HCT116 (cell line): ENCODE data around the gene C5orf63. TPM values are rescaled to one million over a fixed set of nuclear protein-coding genes. Genes with fewer than 3 reads are reported as not detected.

Experiments
- ATAC-seq: fragments of 200-7000 bp; cut with Tn5 transposase; 2 replicates; pipeline ENCODE4 v1.9.1; 2020; ENCODE audit warnings: mild to moderate bottlenecking, moderate library complexity
- BruUV-seq: library from RNA; stranded (reverse); fragments of 400-500 nt; replicated peaks from 2 replicates; lab custom pipeline; 2021; lab: Mats Ljungman, UMichigan
- CTCF ChIA-PET: fragments of 300-600 bp; sonication (Branson Sonifier 250); formaldehyde crosslinking; loops from one replicate; lab custom pipeline; 2021; ENCODE audit warnings: antibody characterized with exemption; lab: Charles Lee
- POLR2A ChIA-PET: fragments of 300-600, 350-600 bp; sonication (Branson Sonifier 250); formaldehyde crosslinking; loops from one replicate; lab custom pipeline; 2021; ENCODE audit warnings: antibody characterized with exemption; lab: Charles Lee
- RAD21 ChIA-PET, 2 experiments: fragments of 300-600 bp; sonication (Branson Sonifier 250); formaldehyde crosslinking; loops; one replicate each; lab custom pipeline; 2023; ENCODE audit warnings: low total read pairs in 2 of 2; ENCODE audit not compliant: uncharacterized antibody in 2 of 2, unreplicated experiment in 2 of 2, low non-redundant PET in 1 of 2; lab: Charles Lee
- DNase-seq: peaks from one replicate; pipeline ENCODE4 v3.0.0-alpha.2; 2010; ENCODE audit warnings: low read depth, low spot score
- H2AFZ ChIP-seq: fragments of 200-600 bp; shearing (Covaris generic), sonication (generic); 2 replicates; pipeline ENCODE4 v1.6.1; 2017; ENCODE audit warnings: low read depth, mixed run types, mixed read lengths, antibody characterized with exemption, low read length; ENCODE audit not compliant: poor library complexity, severe bottlenecking
- H3K27ac ChIP-seq: 2 replicates; pipeline ENCODE4 v1.5.1; 2012; ENCODE audit warnings: low read depth, low read length
- H3K27me3 ChIP-seq: fragments of 200-600 bp; sonication (generic); 2 replicates; pipeline ENCODE4 v1.6.1; 2016; ENCODE audit warnings: mixed run types, low read length, mixed read lengths; ENCODE audit not compliant: insufficient read depth
- H3K36me3 ChIP-seq, 2 experiments: fragments of 200-500 bp in 1 of 2; fragments of 200-600 bp in 1 of 2; sonication (Bioruptor generic) in 1 of 2; sonication (generic) in 1 of 2; 2 replicates each; pipeline versions ENCODE4 v1.5.1 to v1.6.1; 2014 to 2016; ENCODE audit warnings: low read length in 2 of 2, inconsistent platforms in 1 of 2, mixed read lengths in 1 of 2, mixed run types in 1 of 2; ENCODE audit not compliant: insufficient read depth in 2 of 2, control insufficient read depth in 1 of 2
- H3K4me1 ChIP-seq, 2 experiments: fragments of 200-600 bp in 1 of 2; sonication (generic) in 1 of 2; 2 replicates each; pipeline versions ENCODE4 v1.5.1 to v1.6.1; 2012 to 2017; ENCODE audit warnings: low read length in 2 of 2, inconsistent platforms in 1 of 2, mild to moderate bottlenecking in 1 of 2, mixed read lengths in 1 of 2, mixed run types in 1 of 2, moderate library complexity in 1 of 2; ENCODE audit not compliant: insufficient read depth in 2 of 2, control insufficient read depth in 1 of 2
- H3K4me2 ChIP-seq: fragments of 200-600 bp; sonication (generic); 2 replicates; pipeline ENCODE4 v1.6.1; 2017; ENCODE audit warnings: mixed run types, low read length, mixed read lengths
- H3K4me3 ChIP-seq, 2 experiments: fragments of 200-600 bp in 1 of 2; sonication (generic) in 1 of 2; replicated peaks in 1 of 2; 2 replicates each; pipeline ENCODE4 v1.5.1; 2011 to 2016; ENCODE audit warnings: low read length in 2 of 2, control low read depth in 1 of 2, low read depth in 1 of 2, mild to moderate bottlenecking in 1 of 2, mixed read lengths in 1 of 2, mixed run types in 1 of 2
- H3K79me2 ChIP-seq: fragments of 200-600 bp; sonication (generic); 2 replicates; pipeline ENCODE4 v1.6.1; 2017; ENCODE audit warnings: mild to moderate bottlenecking, mixed run types, low read length, moderate library complexity, mixed read lengths; ENCODE audit not compliant: insufficient read depth
- H3K9ac ChIP-seq: fragments of 200-600 bp; sonication (generic); 2 replicates; pipeline ENCODE4 v1.6.1; 2016; ENCODE audit warnings: low read length, mixed read lengths
- H3K9me2 ChIP-seq: fragments of 200-600 bp; sonication (generic), shearing (Covaris generic); 2 replicates; pipeline ENCODE4 v1.6.1; 2017; ENCODE audit warnings: mixed run types, mild to moderate bottlenecking, moderate library complexity; ENCODE audit not compliant: insufficient read depth
- H3K9me3 ChIP-seq, 2 experiments: fragments of 200-500 bp in 1 of 2; fragments of 200-600 bp in 1 of 2; sonication (Bioruptor generic) in 1 of 2; sonication (generic) in 1 of 2; 2 replicates each; pipeline ENCODE4 v1.6.1; 2014 to 2017; ENCODE audit warnings: low read length in 2 of 2, mixed read lengths in 2 of 2, inconsistent platforms in 1 of 2, low read depth in 1 of 2, mild to moderate bottlenecking in 1 of 2, mixed run types in 1 of 2, moderate library complexity in 1 of 2; ENCODE audit not compliant: control insufficient read depth in 1 of 2, insufficient read depth in 1 of 2
- H4K20me1 ChIP-seq: fragments of 200-600 bp; sonication (generic), shearing (Covaris generic); 2 replicates; pipeline ENCODE4 v1.6.1; 2017; ENCODE audit warnings: mixed run types, mild to moderate bottlenecking, moderate library complexity; ENCODE audit not compliant: insufficient read depth
- TCF7L2 ChIP-seq: IDR thresholded peaks from 2 replicates; pipeline ENCODE4 v1.7.0; 2011; ENCODE audit warnings: borderline replicate concordance, inconsistent platforms; ENCODE audit not compliant: insufficient read depth, insufficient read length; ENCODE audit errors: extremely low read depth
- YY1 ChIP-seq: IDR thresholded peaks from 2 replicates; pipeline ENCODE4 v1.6.1; 2011; ENCODE audit warnings: low read length, low read depth, moderate library complexity, mild to moderate bottlenecking; ENCODE audit not compliant: insufficient replicate concordance; ENCODE audit errors: extremely low read depth
- ZBTB33 ChIP-seq: IDR thresholded peaks from 2 replicates; pipeline ENCODE4 v1.6.1; 2011; ENCODE audit warnings: mild to moderate bottlenecking, low read length, moderate library complexity; ENCODE audit not compliant: insufficient replicate concordance; ENCODE audit errors: extremely low read depth
- ZFX ChIP-seq: fragments of 450-650 bp; IDR thresholded peaks from 2 replicates; pipeline ENCODE4 v1.6.1; 2017
- intact Hi-C: fragments of 100-400 bp; cut with micrococcal nuclease; formaldehyde crosslinking; loops from 2 replicates; pipeline ENCODE4 v1.10.0; 2022
- total RNA-seq: library from RNA; stranded (reverse); gene quantifications from one replicate; pipeline ENCODE4 v1.2.1, GENCODE V29; 2021; ENCODE audit not compliant: unreplicated experiment
- TF ChIP-seq, protein P1 (sequence below), 3 experiments: fragments of 200-600 bp in 1 of 3; sonication (generic) in 1 of 3; IDR thresholded peaks in 2 of 3; conservative IDR thresholded peaks in 1 of 3; 2 replicates each; pipeline ENCODE4 v1.5.1; 2012 to 2017; ENCODE audit warnings: low read depth in 2 of 3, low read length in 2 of 3, antibody characterized with exemption in 1 of 3, borderline replicate concordance in 1 of 3, control low read depth in 1 of 3, mild to moderate bottlenecking in 1 of 3, mixed read lengths in 1 of 3, mixed run types in 1 of 3, moderate library complexity in 1 of 3; ENCODE audit not compliant: insufficient read depth in 1 of 3

The C5orf63 gene
- total RNA-seq, 1 experiment from 2014 or later = 4.4 TPM

DNA sequence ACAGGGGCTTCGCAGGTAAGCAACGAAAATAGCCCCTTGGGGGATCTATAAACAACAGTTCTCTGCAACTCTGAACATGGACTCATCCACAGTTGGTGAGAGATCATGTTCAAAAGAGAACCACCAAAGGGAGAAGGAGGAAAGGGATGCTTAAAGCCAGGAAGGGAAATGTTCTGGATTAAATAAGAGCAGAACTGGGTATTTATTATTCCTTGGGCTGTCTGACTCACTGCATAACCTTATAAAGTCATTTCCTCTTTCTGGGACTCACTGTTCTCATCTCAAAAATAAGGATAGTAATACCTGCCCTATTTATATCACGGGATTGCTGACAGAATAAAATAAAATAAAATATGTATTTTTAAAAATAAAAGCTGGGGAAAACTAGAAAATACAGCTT lies 31.7 kb downstream of the C5orf63 start:
- Histone ChIP-seq H3K27me3 (no peaks in the 10 kb centered on the region), H3K9me2 (no peaks in the 10 kb centered on the region), H3K79me2 (no peaks in the 10 kb centered on the region), H3K4me3 (no peak overlapping the region), H4K20me1 (no peaks in the 10 kb centered on the region), H3K27ac (no peak overlapping the region), H3K9ac (no peak overlapping the region), H2AFZ (no peak overlapping the region), H3K4me2 (no peak overlapping the region), H3K4me1 (peaks cover 0 to 9% of the 10 kb centered on the region in 2 experiments; a peak in 1 of 4 replicates), H3K36me3 (no peaks in the 10 kb centered on the region), H3K9me3 (no peaks in the 10 kb centered on the region)
- TF ChIP-seq ZBTB33 (no peak), ZFX (no peak), TCF7L2 (no peak), YY1 (no peak)
- TF ChIP-seq, protein P1, sequence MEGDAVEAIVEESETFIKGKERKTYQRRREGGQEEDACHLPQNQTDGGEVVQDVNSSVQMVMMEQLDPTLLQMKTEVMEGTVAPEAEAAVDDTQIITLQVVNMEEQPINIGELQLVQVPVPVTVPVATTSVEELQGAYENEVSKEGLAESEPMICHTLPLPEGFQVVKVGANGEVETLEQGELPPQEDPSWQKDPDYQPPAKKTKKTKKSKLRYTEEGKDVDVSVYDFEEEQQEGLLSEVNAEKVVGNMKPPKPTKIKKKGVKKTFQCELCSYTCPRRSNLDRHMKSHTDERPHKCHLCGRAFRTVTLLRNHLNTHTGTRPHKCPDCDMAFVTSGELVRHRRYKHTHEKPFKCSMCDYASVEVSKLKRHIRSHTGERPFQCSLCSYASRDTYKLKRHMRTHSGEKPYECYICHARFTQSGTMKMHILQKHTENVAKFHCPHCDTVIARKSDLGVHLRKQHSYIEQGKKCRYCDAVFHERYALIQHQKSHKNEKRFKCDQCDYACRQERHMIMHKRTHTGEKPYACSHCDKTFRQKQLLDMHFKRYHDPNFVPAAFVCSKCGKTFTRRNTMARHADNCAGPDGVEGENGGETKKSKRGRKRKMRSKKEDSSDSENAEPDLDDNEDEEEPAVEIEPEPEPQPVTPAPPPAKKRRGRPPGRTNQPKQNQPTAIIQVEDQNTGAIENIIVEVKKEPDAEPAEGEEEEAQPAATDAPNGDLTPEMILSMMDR (IDR thresholded peaks at IDR 0.05 in 2 of 3, conservative IDR thresholded peaks at IDR 0.05 in 1 of 3; ENCODE audit: borderline replicate concordance in 1 of 3, insufficient read depth in 1 of 3, low read depth in 2 of 3, low read length in 2 of 3) = no peak
- BruUV-seq = no TSS peak
- ChIA-PET RAD21 (no interaction called here), CTCF (no interaction called here), POLR2A (no interaction called here)
- ATAC-seq = no peak
- intact Hi-C loops = loop anchor here (10.0 kb wide), 1 partner anchor 387 kb away; no protein-coding TSS in a partner anchor
- DNase-seq = no peak
